AG08395 (cell line): Measurements from ENCODE around the gene CDH13.

ENCODE experiments used
- DNase-seq: peaks from one replicate; pipeline ENCODE4 v3.0.0; 2012; ENCODE audit warnings: mixed read lengths, low spot score

The CDH13 gene

GRCh38 chr16:83307594-83307992, 680.8 kb downstream of the CDH13 start:
- DNase-seq: no peak

- no peak for DNase-seq
Measured at GRCh38 chr16:83308414-83308813, 681.6 kb downstream of the CDH13 start.

GRCh38 chr16:83310816-83311215, 684.0 kb downstream of the CDH13 start:
- DNase-seq: no peak

- no peak for DNase-seq
Measured at GRCh38 chr16:83312015-83312717, 685.4 kb downstream of the CDH13 start.

- no peak for DNase-seq
Measured at GRCh38 chr16:83312718-83313245, 686.0 kb downstream of the CDH13 start.

- DNase-seq: peak; percentile 30
Measured at GRCh38 chr16:83315271-83315670, 688.5 kb downstream of the CDH13 start.

GRCh38 chr16:83316458-83316857, 689.7 kb downstream of the CDH13 start:
- DNase-seq: no peak

- DNase-seq: no peak
Measured at GRCh38 chr16:83318390-83318789, 691.6 kb downstream of the CDH13 start.

GRCh38 chr16:83328936-83329335, 702.2 kb downstream of the CDH13 start:
- peak; percentile 43 for DNase-seq

GRCh38 chr16:83329441-83329840, 702.7 kb downstream of the CDH13 start:
- no peak for DNase-seq

GRCh38 chr16:83330251-83330650, 703.5 kb downstream of the CDH13 start:
- no peak for DNase-seq

GRCh38 chr16:83335076-83335475, 708.3 kb downstream of the CDH13 start:
- no peak for DNase-seq

- DNase-seq: peak; percentile 69
Measured at GRCh38 chr16:83336603-83337002, 709.8 kb downstream of the CDH13 start.

GRCh38 chr16:83338138-83338537, 711.4 kb downstream of the CDH13 start:
- no peak for DNase-seq

GRCh38 chr16:83338941-83339340, 712.2 kb downstream of the CDH13 start:
- peak; percentile 43 for DNase-seq

GRCh38 chr16:83343935-83344366, 717.2 kb downstream of the CDH13 start:
- peak; percentile 84 for DNase-seq

GRCh38 chr16:83345846-83346640, 719.3 kb downstream of the CDH13 start:
- no peak for DNase-seq

- DNase-seq: no peak
Measured at GRCh38 chr16:83348991-83349390, 722.2 kb downstream of the CDH13 start.

GRCh38 chr16:83350481-83350880, 723.7 kb downstream of the CDH13 start:
- DNase-seq: no peak

GRCh38 chr16:83351846-83352245, 725.1 kb downstream of the CDH13 start:
- peak; percentile 74 for DNase-seq

- DNase-seq: no peak
Measured at GRCh38 chr16:83353241-83353640, 726.5 kb downstream of the CDH13 start.

- DNase-seq: no peak
Measured at GRCh38 chr16:83354015-83354414, 727.2 kb downstream of the CDH13 start.

- DNase-seq: no peak
Measured at GRCh38 chr16:83355570-83356218, 728.9 kb downstream of the CDH13 start.
